A549 (cell line): ENCODE results near the gene TBL1XR1.

Experiments used
- CBX2 ChIP-seq: fragments of 200-600 bp; sonication (generic); IDR thresholded peaks from 2 replicates; pipeline ENCODE4 v1.6.1; 2016; ENCODE audit warnings: low read depth, mild to moderate bottlenecking, borderline replicate concordance
- CTCF ChIP-seq: fragments of >200 bp; sonication (Bioruptor Twin); formaldehyde crosslinking; IDR thresholded peaks from 3 replicates; pipeline ENCODE4 v1.5.1; 2016
- EP300 ChIP-seq, 2 experiments: fragments of >200 bp; sonication (Bioruptor Twin); formaldehyde crosslinking; IDR thresholded peaks; 2 replicates in 1 of 2; 3 replicates in 1 of 2; pipeline ENCODE4 v1.6.1; 2016 to 2017
- POLR2A ChIP-seq: IDR thresholded peaks from 2 replicates; pipeline ENCODE4 v1.6.1; 2012; ENCODE audit warnings: mild to moderate bottlenecking, low read length
- SMC3 ChIP-seq: fragments of >200 bp; sonication (Bioruptor Twin); formaldehyde crosslinking; IDR thresholded peaks from 3 replicates; pipeline ENCODE4 v1.6.1; 2018; ENCODE audit warnings: inconsistent platforms
- SREBF2 ChIP-seq: fragments of 450-650 bp; IDR thresholded peaks from 2 replicates; pipeline ENCODE4 v1.6.1; 2014; ENCODE audit warnings: mild to moderate bottlenecking, moderate library complexity
- USF2 ChIP-seq: fragments of 450-650 bp; IDR thresholded peaks from 2 replicates; pipeline ENCODE4 v1.6.1; 2014; ENCODE audit warnings: antibody characterized with exemption

- TF ChIP-seq POLR2A, result no peak
- no peak for TF ChIP-seq CTCF
- no peak for TF ChIP-seq SREBF2
- no peak for TF ChIP-seq EP300 (IDR thresholded peaks at IDR 0.05)
- no peak for TF ChIP-seq CBX2
- no peak for TF ChIP-seq SMC3
- TF ChIP-seq USF2, result no peak
Measured at GRCh38 chr3:176971613-176972174, 225.6 kb downstream of the TBL1XR1 start.
